Measurements from ENCODE around the gene ACBD6.

The ACBD6 gene

GRCh38 chr1:180505732-180506335, 3.5 kb upstream of the ACBD6 start:
- DNase-seq: no peak
- H3K36me3 ChIP-seq: peaks cover 11% of the 10 kb centered on the region
- H3K4me3 ChIP-seq (ENCODE audit: low read depth, low read length): no peak overlapping the region
- H3K27ac ChIP-seq: no peak overlapping the region
- no peaks in the 10 kb centered on the region for H3K9me3 ChIP-seq (ENCODE audit: severe bottlenecking)
- H3K27me3 ChIP-seq (ENCODE audit: insufficient read depth, low read depth, severe bottlenecking): no peaks in the 10 kb centered on the region
- no peak for TF ChIP-seq CTCF (IDR thresholded peaks at IDR 0.05; ENCODE audit: low read depth, low read length)

GRCh38 chr1:180504186-180504585, 1.8 kb upstream of the ACBD6 start:
- H3K4me3 ChIP-seq (ENCODE audit: low read depth, low read length): no peak overlapping the region
- no peaks in the 10 kb centered on the region for H3K27me3 ChIP-seq (ENCODE audit: insufficient read depth, low read depth, severe bottlenecking)
- DNase-seq: no peak
- no peaks in the 10 kb centered on the region for H3K9me3 ChIP-seq (ENCODE audit: severe bottlenecking)
- peaks cover 22% of the 10 kb centered on the region for H3K36me3 ChIP-seq
- no peak for TF ChIP-seq CTCF (IDR thresholded peaks at IDR 0.05; ENCODE audit: low read depth, low read length)
- H3K27ac ChIP-seq: no peak overlapping the region

- H3K4me3 ChIP-seq (ENCODE audit: low read depth, low read length): peak overlapping the region; percentile 95
- no peak for DNase-seq
- H3K27me3 ChIP-seq (ENCODE audit: insufficient read depth, low read depth, severe bottlenecking): no peaks in the 10 kb centered on the region
- H3K9me3 ChIP-seq (ENCODE audit: severe bottlenecking): no peaks in the 10 kb centered on the region
- no peak overlapping the region for H3K27ac ChIP-seq
- no peak for TF ChIP-seq CTCF (IDR thresholded peaks at IDR 0.05; ENCODE audit: low read depth, low read length)
- peaks cover 30% of the 10 kb centered on the region for H3K36me3 ChIP-seq
These were observed 994 bp upstream of the ACBD6 start for GRCh38 chr1:180503280-180503862.

GRCh38 chr1:180501865-180502360, 464 bp downstream of the ACBD6 start:
- DNase-seq: no peak
- no peak for TF ChIP-seq CTCF (IDR thresholded peaks at IDR 0.05; ENCODE audit: low read depth, low read length)
- no peaks in the 10 kb centered on the region for H3K27me3 ChIP-seq (ENCODE audit: insufficient read depth, low read depth, severe bottlenecking)
- H3K36me3 ChIP-seq: peaks cover 38% of the 10 kb centered on the region
- peak overlapping the region; percentile 97 for H3K27ac ChIP-seq
- no peaks in the 10 kb centered on the region for H3K9me3 ChIP-seq (ENCODE audit: severe bottlenecking)
- peak overlapping the region; percentile 95 for H3K4me3 ChIP-seq (ENCODE audit: low read depth, low read length)

- Histone ChIP-seq H3K27ac (no peak overlapping the region), H3K9me3 (ENCODE audit: severe bottlenecking) (no peaks in the 10 kb centered on the region), H3K4me3 (ENCODE audit: low read depth, low read length) (no peak overlapping the region), H3K36me3 (peaks cover 38% of the 10 kb centered on the region), H3K27me3 (ENCODE audit: insufficient read depth, low read depth, severe bottlenecking) (no peaks in the 10 kb centered on the region)
- DNase-seq: no peak
- TF ChIP-seq CTCF (IDR thresholded peaks at IDR 0.05; ENCODE audit: low read depth, low read length): no peak
These were observed 1.7 kb downstream of the ACBD6 start for GRCh38 chr1:180500689-180501088.

All from WERI-Rb-1 (cell line).